GM18861 (cell line): Measurements from ENCODE around the gene TMEM132C.

ENCODE experiments used
- ATAC-seq: cut with Tn5 transposase; IDR thresholded peaks from one replicate; pipeline ENCODE4 v1.9.1; 2021; ENCODE audit not compliant: unreplicated experiment

Gene TMEM132C

GRCh38 chr12:128286970-128287369 lies 20.0 kb downstream of the TMEM132C start:
- ATAC-seq, result no peak

GRCh38 chr12:128288357-128288756 lies 21.4 kb downstream of the TMEM132C start:
- no peak for ATAC-seq

- ATAC-seq, result no peak
Measured at GRCh38 chr12:128288896-128289295, 21.9 kb downstream of the TMEM132C start.

GRCh38 chr12:128290938-128291337 lies 24.0 kb downstream of the TMEM132C start:
- no peak for ATAC-seq

GRCh38 chr12:128298091-128298748 lies 31.2 kb downstream of the TMEM132C start:
- no peak for ATAC-seq

GRCh38 chr12:128305336-128305892 lies 38.4 kb downstream of the TMEM132C start:
- no peak for ATAC-seq

GRCh38 chr12:128307791-128308190 lies 40.8 kb downstream of the TMEM132C start:
- no peak for ATAC-seq

GRCh38 chr12:128312661-128313060 lies 45.7 kb downstream of the TMEM132C start:
- ATAC-seq, result no peak

- no peak for ATAC-seq
Measured at GRCh38 chr12:128313931-128314330, 47.0 kb downstream of the TMEM132C start.

GRCh38 chr12:128314611-128315010 lies 47.6 kb downstream of the TMEM132C start:
- ATAC-seq, result no peak

GRCh38 chr12:128316078-128316477 lies 49.1 kb downstream of the TMEM132C start:
- ATAC-seq, result no peak

- no peak for ATAC-seq
Measured at GRCh38 chr12:128316973-128317526, 50.1 kb downstream of the TMEM132C start.

GRCh38 chr12:128318341-128318740 lies 51.4 kb downstream of the TMEM132C start:
- ATAC-seq, result no peak

- ATAC-seq, result no peak
Measured at GRCh38 chr12:128318946-128319345, 52.0 kb downstream of the TMEM132C start.

- no peak for ATAC-seq
Measured at GRCh38 chr12:128322341-128322740, 55.4 kb downstream of the TMEM132C start.

GRCh38 chr12:128323145-128323920 lies 56.4 kb downstream of the TMEM132C start:
- ATAC-seq, result no peak

GRCh38 chr12:128325646-128326045 lies 58.7 kb downstream of the TMEM132C start:
- ATAC-seq, result no peak

- no peak for ATAC-seq
Measured at GRCh38 chr12:128326406-128326805, 59.4 kb downstream of the TMEM132C start.

GRCh38 chr12:128328961-128329360 lies 62.0 kb downstream of the TMEM132C start:
- no peak for ATAC-seq

- ATAC-seq, result no peak
Measured at GRCh38 chr12:128336204-128337070, 69.5 kb downstream of the TMEM132C start.

GRCh38 chr12:128337071-128337345 lies 70.0 kb downstream of the TMEM132C start:
- no peak for ATAC-seq
